GM23338 (cell line): ENCODE data around the gene SFPQ. TPM values are rescaled to one million over a fixed set of nuclear protein-coding genes. Genes with fewer than 3 reads are reported as not detected.
A peak's percentile ranks its signal among the peaks of the same experiment; 100 is the strongest.

Experiments
- ATAC-seq: fragments of 200-7000 bp; cut with Tn5 transposase; 3 replicates; pipeline ENCODE4 v1.9.1; 2020
- DNase-seq: peaks from one replicate; pipeline ENCODE4 v3.0.0-alpha.2; 2015; ENCODE audit warnings: low spot score
- H2AFZ ChIP-seq: fragments of 200-600 bp; sonication (generic); 2 replicates; pipeline ENCODE4 v1.8.0; 2016; ENCODE audit warnings: antibody characterized with exemption, mild to moderate bottlenecking, moderate library complexity
- H3F3A ChIP-seq: fragments of 200-600 bp; sonication (generic); replicated peaks from 2 replicates; pipeline ENCODE4 v1.8.0; 2017; ENCODE audit warnings: antibody characterized with exemption, mixed run types, low read depth
- H3K27ac ChIP-seq: fragments of 200-600 bp; sonication (generic); 2 replicates; pipeline ENCODE4 v1.6.1; 2016; ENCODE audit warnings: low read depth
- H3K27me3 ChIP-seq: fragments of 200-600 bp; sonication (generic); 2 replicates; pipeline ENCODE4 v1.8.0; 2016; ENCODE audit warnings: mild to moderate bottlenecking, mixed run types, moderate library complexity; ENCODE audit not compliant: insufficient read depth
- H3K36me3 ChIP-seq: fragments of 200-600 bp; sonication (generic); 2 replicates; pipeline ENCODE4 v1.8.0; 2016; ENCODE audit warnings: mild to moderate bottlenecking; ENCODE audit not compliant: insufficient read depth
- H3K4me1 ChIP-seq: fragments of 200-600 bp; sonication (generic); 2 replicates; pipeline ENCODE4 v1.8.0; 2016; ENCODE audit warnings: mild to moderate bottlenecking, moderate library complexity; ENCODE audit not compliant: insufficient read depth
- H3K4me2 ChIP-seq: fragments of 200-600 bp; sonication (generic); 2 replicates; pipeline ENCODE4 v1.7.1; 2017; ENCODE audit warnings: mixed run types
- H3K4me3 ChIP-seq: fragments of 200-600 bp; sonication (generic); 2 replicates; pipeline ENCODE4 v1.6.1; 2016; ENCODE audit warnings: mixed run types
- H3K79me2 ChIP-seq: fragments of 200-600 bp; sonication (generic); replicated peaks from 2 replicates; pipeline ENCODE4 v1.8.0; 2017; ENCODE audit warnings: mild to moderate bottlenecking; ENCODE audit not compliant: insufficient read depth
- H3K9me2 ChIP-seq: fragments of 200-600 bp; sonication (generic); 2 replicates; pipeline ENCODE4 v1.8.0; 2017; ENCODE audit not compliant: insufficient read depth
- H4K20me1 ChIP-seq: fragments of 200-600 bp; sonication (generic); replicated peaks from 2 replicates; pipeline ENCODE4 v1.8.0; 2017; ENCODE audit warnings: mild to moderate bottlenecking; ENCODE audit not compliant: insufficient read depth
- H3K27ac Mint-ChIP-seq: 2 replicates; pipeline ENCODE4 v1.8.0; 2020; ENCODE audit warnings: inconsistent platforms, mild to moderate bottlenecking, moderate library complexity, mixed read lengths
- H3K27me3 Mint-ChIP-seq: 3 replicates; pipeline ENCODE4 v1.8.0; 2022; ENCODE audit warnings: low read depth, mild to moderate bottlenecking, moderate library complexity, mixed read lengths, inconsistent platforms; ENCODE audit not compliant: insufficient read depth, poor library complexity
- H3K36me3 Mint-ChIP-seq: 3 replicates; pipeline ENCODE4 v1.8.0; 2021; ENCODE audit warnings: low read depth, mild to moderate bottlenecking, inconsistent platforms, moderate library complexity, mixed read lengths
- H3K4me1 Mint-ChIP-seq: 3 replicates; pipeline ENCODE4 v1.8.0; 2020; ENCODE audit warnings: mild to moderate bottlenecking, inconsistent platforms, mixed read lengths
- H3K4me3 Mint-ChIP-seq: 3 replicates; pipeline ENCODE4 v1.8.0; 2021; ENCODE audit warnings: moderate library complexity, mild to moderate bottlenecking, inconsistent platforms, mixed read lengths
- H3K9me3 Mint-ChIP-seq: 3 replicates; pipeline ENCODE4 v1.8.0; 2020; ENCODE audit warnings: moderate library complexity, mild to moderate bottlenecking, inconsistent platforms, mixed read lengths
- CTCF ChIP-seq, 2 experiments: fragments of 200-600 bp in 1 of 2; sonication (generic) in 1 of 2; conservative IDR thresholded peaks; 2 replicates each; pipeline versions ENCODE4 v1.5.1 to v1.6.1; 2016 to 2017; ENCODE audit warnings: antibody characterized with exemption in 2 of 2, low read depth in 2 of 2, mild to moderate bottlenecking in 2 of 2, moderate library complexity in 1 of 2
- ETS1 ChIP-seq: IDR thresholded peaks from 2 replicates; pipeline ENCODE4 v1.6.1; 2016; ENCODE audit warnings: antibody characterized with exemption
- EZH2 ChIP-seq: fragments of 200-600 bp; sonication (generic); IDR thresholded peaks from one replicate; pipeline ENCODE4 v1.8.0; 2017; ENCODE audit warnings: antibody characterized with exemption, mild to moderate bottlenecking, low read depth; ENCODE audit not compliant: unreplicated experiment
- EZH2phosphoT487 ChIP-seq: fragments of 200-600 bp; sonication (generic); IDR thresholded peaks from one replicate; pipeline ENCODE4 v1.8.1; 2018; ENCODE audit warnings: antibody characterized with exemption; ENCODE audit not compliant: unreplicated experiment
- JUNB ChIP-seq: IDR thresholded peaks from one replicate; pipeline ENCODE4 v1.6.1; 2016; ENCODE audit warnings: antibody characterized with exemption; ENCODE audit not compliant: unreplicated experiment
- NANOG ChIP-seq: IDR thresholded peaks from 2 replicates; pipeline ENCODE4 v1.6.1; 2016; ENCODE audit warnings: antibody characterized with exemption, borderline replicate concordance
- REST ChIP-seq: IDR thresholded peaks from one replicate; pipeline ENCODE4 v1.6.1; 2018; ENCODE audit warnings: antibody characterized with exemption; ENCODE audit not compliant: unreplicated experiment
- ZNF114 ChIP-seq: fragments of 250-450 bp; sonication (Bioruptor Pico); IDR thresholded peaks from 2 replicates; pipeline ENCODE4 v1.5.0; 2020; ENCODE audit warnings: mild to moderate bottlenecking, moderate library complexity
- ZNF331 ChIP-seq: fragments of 250-450 bp; sonication (Bioruptor Pico); IDR thresholded peaks from 2 replicates; pipeline ENCODE4 v1.5.0; 2020; ENCODE audit warnings: low read depth, mild to moderate bottlenecking, moderate library complexity
- ZNF462 ChIP-seq: fragments of 250-450 bp; sonication (Bioruptor Pico); IDR thresholded peaks from 2 replicates; pipeline ENCODE4 v1.5.0; 2020; ENCODE audit warnings: mild to moderate bottlenecking, moderate library complexity
- polyA plus RNA-seq: library from polyadenylated mRNA; unstranded; fragments of >200 nt; fragmentation: Nextera tagmentation; extraction: Ambion mirVana; gene quantifications from 2 replicates; pipeline ENCODE4 v1.2.1, GENCODE V29; 2016
- total RNA-seq: library from RNA; depleted of rRNA; stranded (reverse); fragments of >200 nt; shearing (Covaris generic); gene quantifications from 2 replicates; pipeline ENCODE4 v1.2.3, GENCODE V29; 2014

SFPQ gene
- total and polyA plus RNA-seq, 2 experiments from 2014 or later, result 258 to 352 TPM

GRCh38 chr1:35173491-35173890 lies 19.5 kb downstream of the SFPQ start:
- Histone ChIP-seq H3K27ac (peak overlapping the region; percentile 5; the same call in 1 of the 2 replicates), H3K79me2 (peaks cover 1% of the 10 kb centered on the region; the same call in 1 of the 2 replicates), H2AFZ (no peak overlapping the region), H3K36me3 (peaks cover 32% of the 10 kb centered on the region), H3K4me1 (no peaks in the 10 kb centered on the region), H3K4me2 (no peak overlapping the region), H3F3A (peaks cover 39% of the 10 kb centered on the region), H4K20me1 (peaks cover 20% of the 10 kb centered on the region; the same call in 1 of the 2 replicates), H3K27me3 (no peaks in the 10 kb centered on the region), H3K4me3 (no peak overlapping the region), H3K9me2 (no peaks in the 10 kb centered on the region)
- Mint-ChIP-seq H3K9me3 (no peaks in the 10 kb centered on the region), H3K27ac (no peak overlapping the region), H3K4me1 (peaks cover 4% of the 10 kb centered on the region; the same call in 2 of the 3 replicates), H3K36me3 (peaks cover 42% of the 10 kb centered on the region), H3K4me3 (no peak overlapping the region), H3K27me3 (peaks cover 12% of the 10 kb centered on the region)
- no peak for DNase-seq
- no peak for ATAC-seq
- TF ChIP-seq ETS1 (no peak), EZH2 (no peak), ZNF331 (CRISPR knock-in tag) (no peak), JUNB (no peak), CTCF (conservative IDR thresholded peaks at IDR 0.05; ENCODE audit: low read depth in 2 of 2) (no peak), NANOG (no peak), REST (no peak), ZNF114 (CRISPR knock-in tag) (no peak), EZH2phosphoT487 (no peak), ZNF462 (CRISPR knock-in tag) (no peak)
